ENCODE data around the gene SSBP3.

DNA sequence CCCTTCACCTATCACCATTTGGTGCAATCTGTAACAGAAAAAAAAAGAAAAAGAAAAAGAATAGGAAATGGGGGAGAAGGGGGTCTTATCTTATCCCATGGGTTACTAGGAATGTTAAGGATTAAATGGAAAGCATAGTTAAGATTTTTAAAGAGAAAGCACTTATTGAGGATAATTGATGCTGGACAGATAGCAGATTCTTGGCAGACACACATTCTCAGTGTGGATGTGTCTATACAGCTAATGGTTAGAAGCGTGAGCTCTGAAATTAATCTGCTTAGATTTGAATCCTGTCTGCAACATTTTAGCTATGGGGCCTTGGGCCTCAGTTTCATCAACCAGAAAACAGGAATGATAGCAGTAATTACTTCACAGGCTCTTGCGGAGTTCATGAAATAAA is 67.1 kb downstream of the SSBP3 start:
- no peak for TF ChIP-seq POLR2A (IDR thresholded peaks at IDR 0.05)
- TF ChIP-seq, protein P1, sequence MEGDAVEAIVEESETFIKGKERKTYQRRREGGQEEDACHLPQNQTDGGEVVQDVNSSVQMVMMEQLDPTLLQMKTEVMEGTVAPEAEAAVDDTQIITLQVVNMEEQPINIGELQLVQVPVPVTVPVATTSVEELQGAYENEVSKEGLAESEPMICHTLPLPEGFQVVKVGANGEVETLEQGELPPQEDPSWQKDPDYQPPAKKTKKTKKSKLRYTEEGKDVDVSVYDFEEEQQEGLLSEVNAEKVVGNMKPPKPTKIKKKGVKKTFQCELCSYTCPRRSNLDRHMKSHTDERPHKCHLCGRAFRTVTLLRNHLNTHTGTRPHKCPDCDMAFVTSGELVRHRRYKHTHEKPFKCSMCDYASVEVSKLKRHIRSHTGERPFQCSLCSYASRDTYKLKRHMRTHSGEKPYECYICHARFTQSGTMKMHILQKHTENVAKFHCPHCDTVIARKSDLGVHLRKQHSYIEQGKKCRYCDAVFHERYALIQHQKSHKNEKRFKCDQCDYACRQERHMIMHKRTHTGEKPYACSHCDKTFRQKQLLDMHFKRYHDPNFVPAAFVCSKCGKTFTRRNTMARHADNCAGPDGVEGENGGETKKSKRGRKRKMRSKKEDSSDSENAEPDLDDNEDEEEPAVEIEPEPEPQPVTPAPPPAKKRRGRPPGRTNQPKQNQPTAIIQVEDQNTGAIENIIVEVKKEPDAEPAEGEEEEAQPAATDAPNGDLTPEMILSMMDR (IDR thresholded peaks at IDR 0.05) = no peak

Measured in breast epithelium (tissue), 3 donors.